ENCODE measurements around the gene SMIM26. TPM values are rescaled to one million over a fixed set of nuclear protein-coding genes. Genes with fewer than 3 reads are reported as not detected.
A peak's percentile ranks its signal among the peaks of the same experiment; 100 is the strongest.

Gene SMIM26
- total RNA-seq, 1 donor from 2014 or later: 35.7 TPM

GRCh38 chr20:18577942-18578341 is 10.7 kb downstream of the SMIM26 start:
- Mint-ChIP-seq H3K27me3 (ENCODE audit: unreplicated experiment) (no peaks in the 10 kb centered on the region), H3K4me1 (ENCODE audit: low read depth, unreplicated experiment) (peaks cover 2% of the 10 kb centered on the region), H3K9me3 (ENCODE audit: unreplicated experiment) (peaks cover 2% of the 10 kb centered on the region), H3K27ac (ENCODE audit: unreplicated experiment) (no peak overlapping the region), H3K36me3 (ENCODE audit: unreplicated experiment) (no peaks in the 10 kb centered on the region), H3K4me3 (ENCODE audit: unreplicated experiment) (no peak overlapping the region)
- no peak for TF ChIP-seq CTCF (IDR thresholded peaks at IDR 0.05; ENCODE audit: partially characterized antibody, unreplicated experiment)
- DNase-seq: no peak

GRCh38 chr20:18578581-18578980 is 11.3 kb downstream of the SMIM26 start:
- H3K36me3 Mint-ChIP-seq (ENCODE audit: unreplicated experiment): no peaks in the 10 kb centered on the region
- peaks cover 2% of the 10 kb centered on the region for H3K9me3 Mint-ChIP-seq (ENCODE audit: unreplicated experiment)
- no peak overlapping the region for H3K27ac Mint-ChIP-seq (ENCODE audit: unreplicated experiment)
- no peak for TF ChIP-seq CTCF (IDR thresholded peaks at IDR 0.05; ENCODE audit: partially characterized antibody, unreplicated experiment)
- no peak overlapping the region for H3K4me3 Mint-ChIP-seq (ENCODE audit: unreplicated experiment)
- no peaks in the 10 kb centered on the region for H3K27me3 Mint-ChIP-seq (ENCODE audit: unreplicated experiment)
- no peak for DNase-seq
- H3K4me1 Mint-ChIP-seq (ENCODE audit: low read depth, unreplicated experiment): peaks cover 2% of the 10 kb centered on the region

GRCh38 chr20:18580012-18580411 is 12.8 kb downstream of the SMIM26 start:
- H3K9me3 Mint-ChIP-seq (ENCODE audit: unreplicated experiment): peaks cover 2% of the 10 kb centered on the region
- H3K4me1 Mint-ChIP-seq (ENCODE audit: low read depth, unreplicated experiment): peaks cover 2% of the 10 kb centered on the region
- no peaks in the 10 kb centered on the region for H3K36me3 Mint-ChIP-seq (ENCODE audit: unreplicated experiment)
- no peak overlapping the region for H3K27ac Mint-ChIP-seq (ENCODE audit: unreplicated experiment)
- H3K4me3 Mint-ChIP-seq (ENCODE audit: unreplicated experiment): no peak overlapping the region
- DNase-seq: no peak
- H3K27me3 Mint-ChIP-seq (ENCODE audit: unreplicated experiment): no peaks in the 10 kb centered on the region
- no peak for TF ChIP-seq CTCF (IDR thresholded peaks at IDR 0.05; ENCODE audit: partially characterized antibody, unreplicated experiment)

- Mint-ChIP-seq H3K27ac (ENCODE audit: unreplicated experiment) (peak overlapping the region; percentile 52), H3K36me3 (ENCODE audit: unreplicated experiment) (no peaks in the 10 kb centered on the region), H3K4me1 (ENCODE audit: low read depth, unreplicated experiment) (peaks cover 5% of the 10 kb centered on the region), H3K4me3 (ENCODE audit: unreplicated experiment) (no peak overlapping the region), H3K9me3 (ENCODE audit: unreplicated experiment) (peaks cover 11% of the 10 kb centered on the region), H3K27me3 (ENCODE audit: unreplicated experiment) (peaks cover 9% of the 10 kb centered on the region)
- no peak for DNase-seq
- no peak for TF ChIP-seq CTCF (IDR thresholded peaks at IDR 0.05; ENCODE audit: partially characterized antibody, unreplicated experiment)
Observed at GRCh38 chr20:18585134-18585533, 17.9 kb downstream of the SMIM26 start.

- peak; percentile 99 for DNase-seq
- H3K27me3 Mint-ChIP-seq (ENCODE audit: unreplicated experiment): peaks cover 9% of the 10 kb centered on the region
- TF ChIP-seq CTCF (IDR thresholded peaks at IDR 0.05; ENCODE audit: partially characterized antibody, unreplicated experiment): peak; percentile 92
- peak within 1 kb of the TSS; percentile 92 for H3K4me3 Mint-ChIP-seq (ENCODE audit: unreplicated experiment)
- no peaks in the 10 kb centered on the region for H3K36me3 Mint-ChIP-seq (ENCODE audit: unreplicated experiment)
- H3K27ac Mint-ChIP-seq (ENCODE audit: unreplicated experiment): peak within 1 kb of the TSS; percentile 96
- H3K4me1 Mint-ChIP-seq (ENCODE audit: low read depth, unreplicated experiment): peaks cover 9% of the 10 kb centered on the region
- H3K9me3 Mint-ChIP-seq (ENCODE audit: unreplicated experiment): peaks cover 10% of the 10 kb centered on the region
Observed at GRCh38 chr20:18587665-18588573, 20.7 kb downstream of the SMIM26 start, which contains the start of gene DTD1. TSS of gene DTD1 (plus strand) at chr20:18588054. CDS start at chr20:18588073, 19 bp downstream.
